ENCODE data around the gene RILPL1. TPM values are rescaled to one million over a fixed set of nuclear protein-coding genes. Genes with fewer than 3 reads are reported as not detected.

Gene RILPL1
- total and polyA plus RNA-seq, 2 experiments from 2014 or later: 13.6 to 17.5 TPM

DNA sequence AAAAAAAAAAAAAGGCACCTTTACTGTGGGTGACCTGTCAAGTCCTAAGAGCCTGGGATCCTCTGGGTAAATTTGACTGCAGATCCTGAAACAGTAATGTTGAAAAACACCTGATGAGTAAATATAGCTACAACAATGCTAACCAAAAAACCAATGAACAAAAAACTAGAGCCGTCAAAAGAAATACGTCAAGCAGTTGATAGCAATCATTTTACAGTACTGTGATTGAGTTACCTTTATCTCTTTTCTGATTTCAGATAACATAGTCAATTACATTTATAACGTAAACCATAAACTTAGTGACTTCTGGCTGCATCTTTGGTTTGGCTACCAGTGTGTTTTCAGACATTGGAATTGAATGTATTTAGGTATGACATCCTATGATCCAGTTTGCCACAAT lies 44.7 kb upstream of the RILPL1 start:
- Histone ChIP-seq H4K20me1 (ENCODE audit: insufficient read depth, poor library complexity, severe bottlenecking) (no peaks in the 10 kb centered on the region), H3K36me3 (replicated peaks; ENCODE audit: insufficient read depth, low read depth) (no peaks in the 10 kb centered on the region), H3K4me2 (no peak overlapping the region), H2AFZ (no peak overlapping the region), H3K9me3 (ENCODE audit: low read depth) (no peaks in the 10 kb centered on the region), H3K27ac (no peak overlapping the region), H3K27me3 (no peaks in the 10 kb centered on the region), H3K4me3 (no peak overlapping the region), H3K4me1 (ENCODE audit: insufficient read depth) (peaks cover 9% of the 10 kb centered on the region), H3K9me2 (replicated peaks; ENCODE audit: insufficient read depth) (no peaks in the 10 kb centered on the region), H3K79me2 (peaks cover 21% of the 10 kb centered on the region)
- TF ChIP-seq EZH2 (IDR thresholded peaks at IDR 0.05; ENCODE audit: borderline replicate concordance): no peak
- no peak for TF ChIP-seq CTCF (IDR thresholded peaks at IDR 0.05; ENCODE audit: poor library complexity)
- 88% methylated on average over 3 of the region's 3 CpGs for WGBS (ENCODE audit: low lambda C conversion rate, missing lambda C conversion rate)
- no peak for DNase-seq (ENCODE audit: low spot score)

DNA sequence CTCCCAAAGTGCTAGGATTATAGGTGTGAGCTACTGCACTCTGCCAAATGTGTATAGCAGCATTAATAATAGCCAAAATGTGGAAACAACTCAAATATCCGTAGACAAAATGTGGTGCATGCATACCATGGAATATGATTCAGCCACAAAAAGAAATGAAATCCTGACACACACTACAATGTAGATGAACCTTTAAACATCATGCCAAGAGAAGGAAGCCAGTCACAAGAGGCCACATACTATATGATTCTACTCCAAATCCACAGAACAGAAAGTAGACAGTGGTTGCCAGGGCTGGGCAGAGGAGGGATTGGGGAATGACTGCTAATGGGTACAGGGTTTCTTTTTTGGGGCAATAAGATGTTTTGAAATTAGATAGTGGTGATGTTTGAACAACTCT lies 43.1 kb upstream of the RILPL1 start:
- H2AFZ ChIP-seq: no peak overlapping the region
- DNase-seq (ENCODE audit: low spot score): no peak
- no peaks in the 10 kb centered on the region for H3K36me3 ChIP-seq (replicated peaks; ENCODE audit: insufficient read depth, low read depth)
- no peak overlapping the region for H3K27ac ChIP-seq
- no peaks in the 10 kb centered on the region for H3K9me3 ChIP-seq (ENCODE audit: low read depth)
- no peaks in the 10 kb centered on the region for H3K4me1 ChIP-seq (ENCODE audit: insufficient read depth)
- WGBS (ENCODE audit: low lambda C conversion rate, missing lambda C conversion rate): 91% methylated on average over 1 of the region's 1 CpG
- H4K20me1 ChIP-seq (ENCODE audit: insufficient read depth, poor library complexity, severe bottlenecking): no peaks in the 10 kb centered on the region
- H3K9me2 ChIP-seq (replicated peaks; ENCODE audit: insufficient read depth): no peaks in the 10 kb centered on the region
- H3K4me2 ChIP-seq: no peak overlapping the region
- H3K4me3 ChIP-seq: no peak overlapping the region
- H3K79me2 ChIP-seq: peaks cover 10% of the 10 kb centered on the region
- no peak for TF ChIP-seq EZH2phosphoT487 (IDR thresholded peaks at IDR 0.05; ENCODE audit: low read depth, severe bottlenecking, unreplicated experiment)
- no peak for TF ChIP-seq EZH2 (IDR thresholded peaks at IDR 0.05; ENCODE audit: borderline replicate concordance)
- TF ChIP-seq CTCF (IDR thresholded peaks at IDR 0.05; ENCODE audit: poor library complexity): no peak
- no peaks in the 10 kb centered on the region for H3K27me3 ChIP-seq

- H3K9me2 ChIP-seq (replicated peaks; ENCODE audit: insufficient read depth): no peaks in the 10 kb centered on the region
- no peaks in the 10 kb centered on the region for H3K36me3 ChIP-seq (replicated peaks; ENCODE audit: insufficient read depth, low read depth)
- 53% methylated on average over 4 of the region's 4 CpGs for WGBS (ENCODE audit: low lambda C conversion rate, missing lambda C conversion rate)
- no peaks in the 10 kb centered on the region for H3K4me1 ChIP-seq (ENCODE audit: insufficient read depth)
- H2AFZ ChIP-seq: no peak overlapping the region
- no peaks in the 10 kb centered on the region for H3K9me3 ChIP-seq (ENCODE audit: low read depth)
- no peaks in the 10 kb centered on the region for H3K27me3 ChIP-seq
- H4K20me1 ChIP-seq (ENCODE audit: insufficient read depth, poor library complexity, severe bottlenecking): no peaks in the 10 kb centered on the region
- no peak overlapping the region for H3K27ac ChIP-seq
- peaks cover 3% of the 10 kb centered on the region for H3K79me2 ChIP-seq
- H3K4me2 ChIP-seq: no peak overlapping the region
- TF ChIP-seq EZH2phosphoT487 (IDR thresholded peaks at IDR 0.05; ENCODE audit: low read depth, severe bottlenecking, unreplicated experiment) (no peak), EZH2 (IDR thresholded peaks at IDR 0.05; ENCODE audit: borderline replicate concordance) (no peak), CTCF (IDR thresholded peaks at IDR 0.05; ENCODE audit: poor library complexity) (no peak)
- no peak overlapping the region for H3K4me3 ChIP-seq
- DNase-seq (ENCODE audit: low spot score): no peak
Observed at GRCh38 chr12:123573870-123574269, 40.4 kb upstream of the RILPL1 start.

GRCh38 chr12:123572391-123572790 lies 38.9 kb upstream of the RILPL1 start:
- no peak overlapping the region for H3K27ac ChIP-seq
- no peaks in the 10 kb centered on the region for H3K79me2 ChIP-seq
- no peaks in the 10 kb centered on the region for H3K36me3 ChIP-seq (replicated peaks; ENCODE audit: insufficient read depth, low read depth)

More at GRCh38 chr12:123572391-123572790, 38.9 kb upstream of the RILPL1 start:
- TF ChIP-seq CTCF (IDR thresholded peaks at IDR 0.05; ENCODE audit: poor library complexity) (no peak), EZH2phosphoT487 (IDR thresholded peaks at IDR 0.05; ENCODE audit: low read depth, severe bottlenecking, unreplicated experiment) (no peak), EZH2 (IDR thresholded peaks at IDR 0.05; ENCODE audit: borderline replicate concordance) (no peak)
- Histone ChIP-seq H2AFZ (no peak overlapping the region), H3K9me3 (ENCODE audit: low read depth) (no peaks in the 10 kb centered on the region), H3K4me3 (no peak overlapping the region), H3K9me2 (replicated peaks; ENCODE audit: insufficient read depth) (no peaks in the 10 kb centered on the region), H3K4me1 (ENCODE audit: insufficient read depth) (no peaks in the 10 kb centered on the region), H4K20me1 (ENCODE audit: insufficient read depth, poor library complexity, severe bottlenecking) (no peaks in the 10 kb centered on the region), H3K27me3 (no peaks in the 10 kb centered on the region), H3K4me2 (no peak overlapping the region)
- WGBS (ENCODE audit: low lambda C conversion rate, missing lambda C conversion rate): 95% methylated on average over 2 of the region's 2 CpGs
- no peak for DNase-seq (ENCODE audit: low spot score)

Data from hepatocyte (in vitro differentiated cells).